GM06990 (cell line): ENCODE results near the gene ZNF618.

ENCODE experiments used
- DNase-seq: peaks from one replicate; pipeline ENCODE4 v3.0.0-alpha.2; 2011; ENCODE audit not compliant: insufficient read length; ENCODE audit errors: extremely low read depth
- H3K27me3 ChIP-seq: replicated peaks from 2 replicates; pipeline ENCODE4 v1.6.0; 2011; ENCODE audit warnings: low read length; ENCODE audit not compliant: control insufficient read depth, insufficient read depth
- H3K36me3 ChIP-seq: 2 replicates; pipeline ENCODE4 v1.5.1; 2011; ENCODE audit warnings: low read length; ENCODE audit not compliant: control insufficient read depth, insufficient read depth
- H3K4me3 ChIP-seq: replicated peaks from 2 replicates; pipeline ENCODE4 v1.5.1; 2011; ENCODE audit warnings: low read depth, mild to moderate bottlenecking, control low read depth, low read length
- CTCF ChIP-seq: IDR thresholded peaks from 2 replicates; pipeline ENCODE4 v1.5.1; 2011; ENCODE audit warnings: low read length, control low read depth, mild to moderate bottlenecking, inconsistent platforms; ENCODE audit not compliant: insufficient read depth, poor library complexity, severe bottlenecking

Gene ZNF618

GRCh38 chr9:114006931-114007691 lies 131.0 kb downstream of the ZNF618 start:
- Histone ChIP-seq H3K27me3 (no peaks in the 10 kb centered on the region; the same call in none of the 2 replicates), H3K36me3 (no peaks in the 10 kb centered on the region), H3K4me3 (no peak overlapping the region)
- DNase-seq, result no peak
- no peak for TF ChIP-seq CTCF

GRCh38 chr9:114007991-114008666 lies 132.0 kb downstream of the ZNF618 start:
- Histone ChIP-seq H3K4me3 (no peak overlapping the region), H3K27me3 (no peaks in the 10 kb centered on the region; the same call in none of the 2 replicates), H3K36me3 (no peaks in the 10 kb centered on the region)
- DNase-seq, result no peak
- TF ChIP-seq CTCF, result no peak

- no peaks in the 10 kb centered on the region for H3K36me3 ChIP-seq
- no peak overlapping the region for H3K4me3 ChIP-seq
- no peak for DNase-seq
- TF ChIP-seq CTCF, result no peak
- no peaks in the 10 kb centered on the region; the same call in none of the 2 replicates for H3K27me3 ChIP-seq
Observed at GRCh38 chr9:114008667-114009410, 132.7 kb downstream of the ZNF618 start.

GRCh38 chr9:114011313-114011712 lies 135.2 kb downstream of the ZNF618 start:
- no peaks in the 10 kb centered on the region for H3K36me3 ChIP-seq
- TF ChIP-seq CTCF, result no peak
- no peaks in the 10 kb centered on the region; the same call in none of the 2 replicates for H3K27me3 ChIP-seq
- DNase-seq, result no peak
- H3K4me3 ChIP-seq, result no peak overlapping the region

DNA sequence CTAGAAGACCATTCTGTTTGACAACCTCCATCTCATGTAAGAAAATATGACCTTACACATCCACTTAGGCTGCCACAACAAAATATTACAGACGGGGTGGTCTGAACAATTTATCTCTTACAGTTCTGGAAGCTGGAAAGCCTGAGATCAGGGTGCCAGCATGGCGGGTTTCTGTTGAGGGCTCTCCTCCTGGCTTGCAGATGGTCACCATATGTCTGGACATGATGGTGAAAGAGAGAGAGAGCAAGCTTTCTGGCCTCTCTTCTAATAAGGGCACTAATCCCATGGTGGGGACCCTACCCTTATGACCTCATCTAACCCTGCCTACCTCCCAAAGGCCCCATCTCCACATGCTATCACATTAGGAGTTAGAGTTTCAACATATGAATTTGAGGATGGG lies 136.0 kb downstream of the ZNF618 start:
- no peak for TF ChIP-seq CTCF
- Histone ChIP-seq H3K4me3 (no peak overlapping the region), H3K36me3 (no peaks in the 10 kb centered on the region), H3K27me3 (no peaks in the 10 kb centered on the region; the same call in 1 of the 2 replicates)
- DNase-seq, result no peak
